Measurements from ENCODE around the gene KRT78.

GRCh38 chr12:52788876-52789636 lies 59.7 kb downstream of the KRT78 start:
- TF ChIP-seq SMC3 (IDR thresholded peaks at IDR 0.05), result no peak
- TF ChIP-seq, protein P1, sequence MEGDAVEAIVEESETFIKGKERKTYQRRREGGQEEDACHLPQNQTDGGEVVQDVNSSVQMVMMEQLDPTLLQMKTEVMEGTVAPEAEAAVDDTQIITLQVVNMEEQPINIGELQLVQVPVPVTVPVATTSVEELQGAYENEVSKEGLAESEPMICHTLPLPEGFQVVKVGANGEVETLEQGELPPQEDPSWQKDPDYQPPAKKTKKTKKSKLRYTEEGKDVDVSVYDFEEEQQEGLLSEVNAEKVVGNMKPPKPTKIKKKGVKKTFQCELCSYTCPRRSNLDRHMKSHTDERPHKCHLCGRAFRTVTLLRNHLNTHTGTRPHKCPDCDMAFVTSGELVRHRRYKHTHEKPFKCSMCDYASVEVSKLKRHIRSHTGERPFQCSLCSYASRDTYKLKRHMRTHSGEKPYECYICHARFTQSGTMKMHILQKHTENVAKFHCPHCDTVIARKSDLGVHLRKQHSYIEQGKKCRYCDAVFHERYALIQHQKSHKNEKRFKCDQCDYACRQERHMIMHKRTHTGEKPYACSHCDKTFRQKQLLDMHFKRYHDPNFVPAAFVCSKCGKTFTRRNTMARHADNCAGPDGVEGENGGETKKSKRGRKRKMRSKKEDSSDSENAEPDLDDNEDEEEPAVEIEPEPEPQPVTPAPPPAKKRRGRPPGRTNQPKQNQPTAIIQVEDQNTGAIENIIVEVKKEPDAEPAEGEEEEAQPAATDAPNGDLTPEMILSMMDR (IDR thresholded peaks at IDR 0.05), result no peak
- no peak for TF ChIP-seq HDAC2 (IDR thresholded peaks at IDR 0.05)

Measured in A549 (cell line).